HepG2 (cell line): ENCODE results near the gene TBX10. TPM values are rescaled to one million over a fixed set of nuclear protein-coding genes. Genes with fewer than 3 reads are reported as not detected.

Source experiments
- BCLAF1 ChIP-seq: fragments of 450-650 bp; IDR thresholded peaks from 2 replicates; pipeline ENCODE4 v1.6.1; 2017; ENCODE audit warnings: mild to moderate bottlenecking
- FOSL2 ChIP-seq: sonication (generic); formaldehyde crosslinking; IDR thresholded peaks from 2 replicates; pipeline ENCODE4 v1.4.0; 2020; ENCODE audit warnings: missing genetic modification reagents
- GLI4 ChIP-seq: sonication (generic); formaldehyde crosslinking; IDR thresholded peaks from 2 replicates; pipeline ENCODE4 v1.5.1; 2020; ENCODE audit warnings: missing genetic modification reagents, mild to moderate bottlenecking, moderate library complexity, borderline replicate concordance
- KLF11 ChIP-seq: IDR thresholded peaks from 2 replicates; pipeline ENCODE4 v1.6.1; 2016; ENCODE audit warnings: missing compliant biosample characterization
- MED8 ChIP-seq: sonication (generic); formaldehyde crosslinking; IDR thresholded peaks from 2 replicates; pipeline ENCODE4 v1.8.1; 2023; ENCODE audit warnings: mild to moderate bottlenecking, missing genetic modification reagents; ENCODE audit not compliant: insufficient replicate concordance
- NFIC ChIP-seq: IDR thresholded peaks from 2 replicates; pipeline ENCODE4 v1.6.1; 2012; ENCODE audit warnings: mild to moderate bottlenecking, low read length, inconsistent platforms
- PHF8 ChIP-seq: sonication (generic); formaldehyde crosslinking; IDR thresholded peaks from 2 replicates; pipeline ENCODE4 v1.5.0; 2020; ENCODE audit warnings: missing genetic modification reagents
- ZNF205 ChIP-seq: IDR thresholded peaks from 2 replicates; pipeline ENCODE4 v1.6.1; 2018; ENCODE audit warnings: missing biosample characterization, missing genetic modification reagents
- ZNF574 ChIP-seq: sonication (generic); formaldehyde crosslinking; IDR thresholded peaks from 2 replicates; pipeline ENCODE4 v1.4.0; 2020; ENCODE audit warnings: missing genetic modification reagents
- ZNF7 ChIP-seq: IDR thresholded peaks from 2 replicates; pipeline ENCODE4 v1.6.1; 2016; ENCODE audit warnings: missing biosample characterization, missing genetic modification reagents
- ZSCAN20 ChIP-seq: sonication (generic); formaldehyde crosslinking; IDR thresholded peaks from 2 replicates; pipeline ENCODE4 v1.4.0; 2020; ENCODE audit warnings: missing genetic modification reagents, mild to moderate bottlenecking, borderline replicate concordance
- polyA plus RNA-seq, 8 experiments: library from polyadenylated mRNA; depleted of rRNA in 3 of 8; stranded (reverse) in 7 of 8; unstranded in 1 of 8; fragments of >200 nt; fragmentation: Illumina TruSeq in 4 of 8; extraction: Trizol in 4 of 8; gene quantifications; 2 replicates each; pipeline versions ENCODE4 v1.2.1 to v1.2.3, GENCODE V29; 2011 to 2016; ENCODE audit warnings: low read depth in 4 of 8, missing spikeins in 1 of 8, mixed read lengths in 1 of 8; ENCODE audit not compliant: insufficient read depth in 1 of 8
- total RNA-seq, 5 experiments: library from RNA; depleted of rRNA; stranded (reverse); fragments of >200 nt; fragmentation: Illumina TruSeq; extraction: Trizol; gene quantifications; 2 replicates each; pipeline ENCODE4 v1.2.3, GENCODE V29; 2016; ENCODE audit warnings: low read depth in 1 of 5
- TF ChIP-seq, protein P1 (sequence below): sonication (generic); formaldehyde crosslinking; IDR thresholded peaks from 2 replicates; pipeline ENCODE4 v1.4.0; 2020; ENCODE audit warnings: missing genetic modification reagents
- TF ChIP-seq, protein P2 (sequence below): sonication (generic); formaldehyde crosslinking; IDR thresholded peaks from 2 replicates; pipeline ENCODE4 v1.8.0; 2022; ENCODE audit warnings: low read depth, missing genetic modification reagents
- TF ChIP-seq, protein P3 (sequence below): sonication (generic); formaldehyde crosslinking; IDR thresholded peaks from 2 replicates; pipeline ENCODE4 v1.4.0; 2020; ENCODE audit warnings: mild to moderate bottlenecking, low read depth, missing genetic modification reagents
- TF ChIP-seq, protein P4 (sequence below): sonication (generic); formaldehyde crosslinking; IDR thresholded peaks from 2 replicates; pipeline ENCODE4 v1.4.0; 2020; ENCODE audit warnings: mild to moderate bottlenecking, missing genetic modification reagents

The TBX10 gene
- total and polyA plus RNA-seq, 2 of the 13 experiments (the other 11 are each of a cell fraction or from before 2014, with no cell fraction given): 0.27 to 1.7 TPM

DNA sequence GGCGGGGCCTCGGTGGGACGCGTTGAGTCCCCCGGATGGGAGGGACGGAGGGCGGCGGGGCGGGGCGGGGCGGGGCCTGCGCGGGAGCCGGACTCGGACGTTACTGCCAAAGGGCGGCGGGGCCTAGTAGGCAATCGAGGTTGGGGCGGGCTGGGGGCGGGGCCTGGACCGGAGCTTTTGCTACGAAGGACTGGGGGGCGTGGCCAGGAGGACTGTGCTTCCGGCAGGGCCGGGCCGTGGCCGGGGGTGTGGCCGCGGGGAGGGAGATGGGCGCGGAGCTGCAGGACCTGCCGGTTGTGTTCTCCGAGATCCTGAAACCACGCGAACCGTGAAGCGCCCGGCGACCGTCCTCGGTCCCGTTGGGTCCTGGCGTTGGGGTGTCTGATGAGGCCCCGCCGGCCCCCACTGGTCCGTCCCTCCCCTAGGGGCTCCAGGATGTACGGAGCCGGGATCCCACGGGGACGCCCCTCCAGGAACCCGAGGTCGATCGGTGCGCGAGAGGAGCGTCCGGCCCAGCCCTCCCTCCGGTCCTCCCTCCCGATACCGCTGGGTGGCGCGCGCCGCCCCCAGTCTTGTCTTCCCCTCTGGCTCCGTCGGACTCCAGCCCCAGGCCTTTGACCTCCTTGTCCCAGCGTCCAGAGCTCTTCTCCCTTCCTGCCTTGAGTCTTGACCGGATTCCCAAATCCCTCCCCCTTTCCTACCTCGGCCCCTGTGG is 9.2 kb downstream of the TBX10 start (continued):
- TF ChIP-seq, protein P1, sequence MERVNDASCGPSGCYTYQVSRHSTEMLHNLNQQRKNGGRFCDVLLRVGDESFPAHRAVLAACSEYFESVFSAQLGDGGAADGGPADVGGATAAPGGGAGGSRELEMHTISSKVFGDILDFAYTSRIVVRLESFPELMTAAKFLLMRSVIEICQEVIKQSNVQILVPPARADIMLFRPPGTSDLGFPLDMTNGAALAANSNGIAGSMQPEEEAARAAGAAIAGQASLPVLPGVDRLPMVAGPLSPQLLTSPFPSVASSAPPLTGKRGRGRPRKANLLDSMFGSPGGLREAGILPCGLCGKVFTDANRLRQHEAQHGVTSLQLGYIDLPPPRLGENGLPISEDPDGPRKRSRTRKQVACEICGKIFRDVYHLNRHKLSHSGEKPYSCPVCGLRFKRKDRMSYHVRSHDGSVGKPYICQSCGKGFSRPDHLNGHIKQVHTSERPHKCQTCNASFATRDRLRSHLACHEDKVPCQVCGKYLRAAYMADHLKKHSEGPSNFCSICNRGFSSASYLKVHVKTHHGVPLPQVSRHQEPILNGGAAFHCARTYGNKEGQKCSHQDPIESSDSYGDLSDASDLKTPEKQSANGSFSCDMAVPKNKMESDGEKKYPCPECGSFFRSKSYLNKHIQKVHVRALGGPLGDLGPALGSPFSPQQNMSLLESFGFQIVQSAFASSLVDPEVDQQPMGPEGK (CRISPR knock-in tag): peak; percentile 75; the same call in 1 of the 2 replicates
- no peak for TF ChIP-seq MED8 (CRISPR knock-in tag)
- peak; percentile 65; the same call in 1 of the 2 replicates for TF ChIP-seq ZNF574
- TF ChIP-seq, protein P2, sequence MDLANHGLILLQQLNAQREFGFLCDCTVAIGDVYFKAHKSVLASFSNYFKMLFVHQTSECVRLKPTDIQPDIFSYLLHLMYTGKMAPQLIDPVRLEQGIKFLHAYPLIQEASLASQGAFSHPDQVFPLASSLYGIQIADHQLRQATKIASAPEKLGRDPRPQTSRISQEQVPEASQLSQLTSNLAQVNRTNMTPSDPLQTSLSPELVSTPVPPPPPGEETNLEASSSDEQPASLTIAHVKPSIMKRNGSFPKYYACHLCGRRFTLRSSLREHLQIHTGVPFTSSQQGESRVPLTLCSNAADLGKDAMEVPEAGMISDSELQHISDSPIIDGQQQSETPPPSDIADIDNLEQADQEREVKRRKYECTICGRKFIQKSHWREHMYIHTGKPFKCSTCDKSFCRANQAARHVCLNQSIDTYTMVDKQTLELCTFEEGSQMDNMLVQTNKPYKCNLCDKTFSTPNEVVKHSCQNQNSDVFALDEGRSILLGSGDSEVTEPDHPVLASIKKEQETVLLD: peak; percentile 45; the same call in 1 of the 2 replicates
- no peak for TF ChIP-seq NFIC
- no peak for TF ChIP-seq BCLAF1
- TF ChIP-seq ZNF7 (CRISPR knock-in tag): 0 out of 2 replicates have a peak, but pooled peaks have one; percentile 11
- TF ChIP-seq ZSCAN20 (CRISPR knock-in tag): 0 out of 2 replicates have a peak, but pooled peaks have one; percentile 70
- 0 out of 2 replicates have a peak, but pooled peaks have one; percentile 41 for TF ChIP-seq KLF11 (CRISPR knock-in tag)
- TF ChIP-seq GLI4 (CRISPR knock-in tag): peak; percentile 79; the same call in 1 of the 2 replicates
- TF ChIP-seq, protein P3, sequence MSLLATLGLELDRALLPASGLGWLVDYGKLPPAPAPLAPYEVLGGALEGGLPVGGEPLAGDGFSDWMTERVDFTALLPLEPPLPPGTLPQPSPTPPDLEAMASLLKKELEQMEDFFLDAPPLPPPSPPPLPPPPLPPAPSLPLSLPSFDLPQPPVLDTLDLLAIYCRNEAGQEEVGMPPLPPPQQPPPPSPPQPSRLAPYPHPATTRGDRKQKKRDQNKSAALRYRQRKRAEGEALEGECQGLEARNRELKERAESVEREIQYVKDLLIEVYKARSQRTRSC (CRISPR knock-in tag): 0 out of 2 replicates have a peak, but pooled peaks have one; percentile 46
- TF ChIP-seq ZNF205 (CRISPR knock-in tag): peak; percentile 58; the same call in 1 of the 2 replicates
- TF ChIP-seq PHF8 (CRISPR knock-in tag): peak; percentile 82
- TF ChIP-seq FOSL2: peak; percentile 29; the same call in 1 of the 2 replicates
- TF ChIP-seq, protein P4, sequence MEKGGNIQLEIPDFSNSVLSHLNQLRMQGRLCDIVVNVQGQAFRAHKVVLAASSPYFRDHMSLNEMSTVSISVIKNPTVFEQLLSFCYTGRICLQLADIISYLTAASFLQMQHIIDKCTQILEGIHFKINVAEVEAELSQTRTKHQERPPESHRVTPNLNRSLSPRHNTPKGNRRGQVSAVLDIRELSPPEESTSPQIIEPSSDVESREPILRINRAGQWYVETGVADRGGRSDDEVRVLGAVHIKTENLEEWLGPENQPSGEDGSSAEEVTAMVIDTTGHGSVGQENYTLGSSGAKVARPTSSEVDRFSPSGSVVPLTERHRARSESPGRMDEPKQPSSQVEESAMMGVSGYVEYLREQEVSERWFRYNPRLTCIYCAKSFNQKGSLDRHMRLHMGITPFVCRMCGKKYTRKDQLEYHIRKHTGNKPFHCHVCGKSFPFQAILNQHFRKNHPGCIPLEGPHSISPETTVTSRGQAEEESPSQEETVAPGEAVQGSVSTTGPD (CRISPR knock-in tag): no peak
